SJSA1 (cell line): ENCODE data around the gene F13B. TPM values are rescaled to one million over a fixed set of nuclear protein-coding genes. Genes with fewer than 3 reads are reported as not detected.

Experiments
- total RNA-seq: library from RNA; depleted of rRNA; stranded (reverse); fragments of >200 nt; shearing (Covaris generic); gene quantifications from 2 replicates; pipeline ENCODE4 v1.2.3, GENCODE V29; 2014; rRNA removed

Gene F13B
- total RNA-seq, 1 experiment from 2014 or later: not detected

Other genes with a start within 250 kb of the F13B start
- not detected in 2 replicates for gene CFHR1, start 247.5 kb downstream of the F13B start, total RNA-seq
- not detected in 2 replicates for gene CFHR4, start 179.2 kb downstream of the F13B start, total RNA-seq
- gene CFHR2, start 123.5 kb downstream of the F13B start, total RNA-seq: not detected in 2 replicates
- not detected in 2 replicates for gene CFHR5, start 89.7 kb downstream of the F13B start, total RNA-seq
- 62.2 and 77.2 TPM in 2 replicates for gene ASPM, start 79.4 kb upstream of the F13B start, total RNA-seq
- gene ZBTB41, start 134.0 kb upstream of the F13B start, total RNA-seq: 12.3 and 16.4 TPM in 2 replicates
- 0.05 TPM in 1 of 2 replicates, not detected in the other for gene CRB1, start 201.0 kb upstream of the F13B start, total RNA-seq